Measurements from ENCODE around the gene AXL.
A peak's percentile ranks its signal among the peaks of the same experiment; 100 is the strongest.

The AXL gene

DNA sequence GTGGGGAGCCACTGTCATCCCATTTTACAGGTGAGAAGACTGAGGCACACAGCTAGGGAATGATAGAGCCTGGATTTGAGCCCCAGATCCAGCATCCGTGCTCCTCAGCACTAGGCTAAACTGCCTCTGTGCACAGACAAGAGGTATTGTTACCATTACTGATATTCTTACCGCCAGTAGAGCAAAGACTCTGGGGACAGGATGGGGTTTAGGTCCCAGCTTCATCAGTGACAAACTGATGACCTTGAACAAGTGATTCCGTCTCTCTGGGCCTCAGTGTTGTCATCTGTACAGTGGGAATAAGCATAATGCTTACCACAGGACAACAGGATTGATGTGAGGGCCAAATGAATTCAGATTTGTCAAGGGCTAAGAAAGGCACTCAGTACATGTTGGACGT lies 16.5 kb downstream of the AXL start:
- no peak for DNase-seq

DNA sequence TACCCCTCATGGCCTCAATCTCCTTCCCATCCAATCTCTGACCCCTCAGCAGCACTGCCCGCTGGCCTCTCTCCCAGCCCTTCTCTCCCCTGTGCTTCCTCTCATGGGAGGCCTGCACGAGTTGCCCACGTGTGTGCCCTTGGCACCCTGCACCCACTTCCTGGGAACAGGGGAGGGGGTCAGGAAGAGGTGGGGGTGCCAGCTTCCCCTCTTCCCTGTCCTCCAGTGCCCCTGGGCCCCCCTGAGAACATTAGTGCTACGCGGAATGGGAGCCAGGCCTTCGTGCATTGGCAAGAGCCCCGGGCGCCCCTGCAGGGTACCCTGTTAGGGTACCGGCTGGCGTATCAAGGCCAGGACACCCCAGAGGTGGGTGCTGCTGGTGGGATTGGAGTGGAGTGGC lies 19.2 kb downstream of the AXL start:
- no peak for DNase-seq

DNA sequence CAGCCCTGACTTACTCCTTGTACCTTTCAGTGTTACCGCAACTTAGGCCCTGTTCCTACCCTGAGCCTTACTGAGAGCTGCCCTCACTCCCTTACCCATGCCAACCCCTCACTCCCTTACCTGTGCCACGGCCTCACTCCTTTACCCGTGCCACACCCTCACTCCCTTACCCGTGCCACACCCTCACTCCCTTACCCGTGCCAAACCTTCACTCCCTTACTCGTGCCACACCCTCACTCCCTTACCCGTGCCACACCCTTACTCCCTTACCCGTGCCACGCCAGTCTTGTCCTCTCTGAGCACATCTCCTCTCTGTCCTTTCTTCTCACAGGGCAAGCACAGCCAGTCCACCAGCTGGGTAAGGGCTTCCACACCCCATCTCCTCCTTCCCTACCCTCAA lies 20.3 kb downstream of the AXL start:
- no peak for DNase-seq

DNA sequence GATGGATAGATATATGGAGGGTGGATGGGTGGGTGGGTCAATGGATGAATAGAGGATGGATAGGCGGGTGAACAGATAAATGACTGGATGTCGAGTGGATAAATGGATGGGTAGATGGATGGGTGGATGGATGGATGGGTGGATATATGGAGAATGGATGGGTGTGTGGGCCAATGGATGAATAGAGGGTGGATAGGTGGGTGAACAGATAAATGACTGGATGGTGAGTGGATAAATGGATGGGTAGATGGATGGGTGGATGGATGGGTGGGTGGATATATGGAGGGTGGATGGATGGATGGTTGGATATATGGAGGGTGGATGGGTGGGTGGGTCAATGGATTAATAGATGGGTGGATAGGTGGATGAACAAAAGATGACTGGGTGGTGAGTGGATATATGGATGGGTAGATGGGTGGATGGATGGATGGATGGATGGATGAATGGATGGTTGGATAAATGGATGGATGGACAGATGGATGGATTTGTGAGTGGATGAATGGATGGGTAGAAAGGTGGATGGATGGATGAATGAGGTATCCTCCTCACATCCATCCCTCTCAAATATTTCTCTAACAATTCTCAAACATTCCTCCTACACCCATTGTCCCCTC lies 21.0 kb downstream of the AXL start:
- DNase-seq: no peak

DNA sequence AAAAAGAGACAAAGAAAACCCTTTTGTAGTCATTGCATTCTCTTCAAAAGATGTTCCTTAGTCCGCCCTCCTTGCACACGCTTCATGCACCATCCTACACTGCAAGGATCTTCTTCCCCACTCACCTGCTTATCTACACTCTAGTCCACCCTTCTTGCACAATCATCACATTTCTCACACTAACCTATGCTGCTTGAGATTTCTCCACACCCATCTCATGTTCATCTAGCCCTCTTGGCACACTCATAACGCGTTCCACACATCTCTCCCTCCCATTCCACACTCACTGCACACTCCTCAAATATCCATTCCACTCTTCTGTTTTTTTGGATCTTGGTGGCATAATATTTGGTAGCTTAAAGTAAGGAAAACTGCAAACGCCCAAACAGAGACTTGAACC lies 22.8 kb downstream of the AXL start:
- DNase-seq: no peak

DNA sequence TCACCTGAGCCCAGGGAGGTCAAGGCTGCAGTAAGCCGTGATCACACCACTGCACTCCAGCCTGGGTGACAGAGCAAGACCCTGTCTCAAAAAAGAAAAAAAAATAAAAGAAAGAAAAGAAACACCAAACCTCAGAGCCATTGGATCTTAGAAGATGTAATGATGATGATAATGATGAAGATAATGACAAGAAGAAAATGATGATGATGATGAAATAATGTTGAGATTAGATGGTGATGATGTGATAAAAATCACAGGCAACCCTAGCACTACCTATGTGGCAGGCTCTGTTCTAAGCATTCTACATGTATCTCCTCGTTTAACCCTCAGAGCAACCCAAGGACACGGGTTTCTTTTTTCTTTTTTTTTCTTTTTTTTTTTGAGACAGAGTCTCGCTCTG lies 25.1 kb downstream of the AXL start:
- no peak for DNase-seq

DNA sequence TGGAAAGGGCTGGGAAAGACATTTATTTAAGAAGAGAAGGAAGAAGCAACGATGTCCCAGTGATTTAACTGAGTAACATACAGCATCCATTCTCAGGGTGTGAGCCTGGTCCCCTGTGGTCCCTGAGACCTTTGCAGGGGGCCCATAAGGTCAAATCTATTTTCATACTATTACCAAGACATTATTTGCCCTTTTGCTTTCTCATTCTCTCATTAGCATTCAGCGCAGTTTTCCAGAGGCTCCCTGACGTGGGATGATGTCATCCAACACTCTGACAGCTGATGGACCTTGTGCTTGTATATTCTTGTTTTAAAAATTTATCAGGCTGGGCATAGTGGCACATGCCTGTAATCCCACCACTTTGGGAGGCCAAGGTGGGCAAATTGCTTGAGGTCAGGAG lies 26.8 kb downstream of the AXL start:
- no peak for DNase-seq

DNA sequence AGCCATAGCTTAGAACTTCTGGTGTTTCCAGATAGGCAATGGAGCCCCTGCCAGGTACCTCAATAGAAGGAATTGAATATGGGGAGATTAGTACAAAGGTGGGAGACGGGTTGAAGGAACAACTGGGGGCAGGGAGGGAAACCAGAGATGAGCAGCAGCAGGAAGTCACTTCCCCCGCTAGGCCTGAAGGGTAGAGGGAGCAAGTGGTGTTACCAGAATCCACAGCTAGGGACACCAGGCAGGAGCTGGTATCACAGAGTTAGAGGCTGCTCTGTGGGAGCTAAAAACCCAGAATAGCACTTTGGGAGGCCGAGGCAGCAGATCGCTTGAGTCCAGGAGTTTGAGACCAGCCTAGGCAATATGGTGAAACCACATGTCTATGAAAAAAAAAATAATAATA lies 29.9 kb downstream of the AXL start:
- DNase-seq: peak; percentile 17 to 18

DNA sequence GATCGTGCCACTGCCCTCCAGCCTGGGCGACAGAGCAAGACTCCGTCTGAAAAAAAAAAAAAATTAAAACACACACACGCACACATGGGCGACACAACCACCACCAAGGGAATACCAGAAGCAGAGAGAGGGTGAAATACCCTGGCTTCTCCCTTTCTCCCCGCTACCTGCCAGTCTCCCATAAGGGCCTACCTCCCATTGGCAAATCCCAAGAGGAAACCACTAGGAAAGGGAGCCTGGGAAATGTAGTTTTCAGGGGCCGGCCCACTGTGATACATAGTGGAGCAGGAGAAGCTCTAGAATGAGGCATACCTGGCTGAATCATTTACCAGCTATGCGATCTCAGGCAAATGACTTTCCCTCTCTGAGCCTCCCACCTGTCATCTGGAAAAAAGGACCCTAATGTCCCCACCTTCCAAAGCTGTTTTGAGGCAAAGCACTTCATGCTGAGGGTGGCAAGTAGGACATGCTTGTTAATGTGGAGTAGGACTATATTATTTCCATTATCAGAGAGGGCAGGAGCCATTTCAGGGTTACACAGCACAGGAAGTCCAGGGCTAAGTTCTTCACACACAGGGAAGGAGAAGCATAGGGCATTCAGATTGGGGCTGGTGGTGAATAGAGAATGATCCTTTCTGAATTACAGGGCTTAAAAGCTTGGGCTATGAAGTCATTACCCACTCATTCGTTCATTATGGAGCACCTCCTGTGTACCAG lies 30.8 kb downstream of the AXL start:
- no peak for DNase-seq

DNA sequence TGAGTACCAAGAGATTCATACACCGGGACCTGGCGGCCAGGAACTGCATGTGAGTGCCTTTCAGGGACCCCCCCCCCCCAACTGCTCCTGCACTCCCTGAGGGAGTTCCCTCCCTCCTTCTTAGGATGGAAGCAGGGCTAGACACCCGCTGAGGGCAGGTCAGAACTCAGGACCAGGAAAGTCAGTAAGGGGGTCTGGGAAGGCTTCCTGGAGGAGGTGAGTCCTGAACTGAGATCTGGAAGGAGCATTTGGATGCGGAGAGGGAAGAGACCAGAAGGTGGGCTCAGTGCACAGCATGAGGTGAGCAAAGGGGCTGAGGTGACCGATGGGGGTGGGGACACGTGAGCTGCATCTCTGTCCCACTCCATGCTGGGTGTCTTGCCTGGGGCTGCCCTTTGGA lies 34.6 kb downstream of the AXL start:
- no peak for DNase-seq

DNA sequence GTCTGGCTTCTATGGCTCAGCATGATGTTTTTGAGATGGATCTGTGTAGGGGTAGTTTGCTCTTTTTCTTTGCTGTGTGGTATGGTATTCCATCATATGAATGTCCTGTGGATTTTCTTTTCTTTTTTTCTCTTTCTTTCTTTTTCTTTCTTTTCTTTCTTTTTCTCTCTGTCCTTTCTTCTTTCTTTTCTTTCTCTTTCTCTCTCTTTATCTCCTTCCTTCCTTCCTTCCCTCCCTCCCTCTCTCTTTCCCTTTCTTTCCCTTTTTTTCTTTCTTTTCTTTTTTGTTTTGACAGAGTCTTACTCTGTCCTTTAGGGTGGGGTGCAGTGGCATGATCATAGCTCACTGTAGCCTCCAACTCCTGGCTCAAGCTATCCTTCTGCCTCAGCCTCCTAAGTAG lies 36.1 kb downstream of the AXL start:
- no peak for DNase-seq

DNA sequence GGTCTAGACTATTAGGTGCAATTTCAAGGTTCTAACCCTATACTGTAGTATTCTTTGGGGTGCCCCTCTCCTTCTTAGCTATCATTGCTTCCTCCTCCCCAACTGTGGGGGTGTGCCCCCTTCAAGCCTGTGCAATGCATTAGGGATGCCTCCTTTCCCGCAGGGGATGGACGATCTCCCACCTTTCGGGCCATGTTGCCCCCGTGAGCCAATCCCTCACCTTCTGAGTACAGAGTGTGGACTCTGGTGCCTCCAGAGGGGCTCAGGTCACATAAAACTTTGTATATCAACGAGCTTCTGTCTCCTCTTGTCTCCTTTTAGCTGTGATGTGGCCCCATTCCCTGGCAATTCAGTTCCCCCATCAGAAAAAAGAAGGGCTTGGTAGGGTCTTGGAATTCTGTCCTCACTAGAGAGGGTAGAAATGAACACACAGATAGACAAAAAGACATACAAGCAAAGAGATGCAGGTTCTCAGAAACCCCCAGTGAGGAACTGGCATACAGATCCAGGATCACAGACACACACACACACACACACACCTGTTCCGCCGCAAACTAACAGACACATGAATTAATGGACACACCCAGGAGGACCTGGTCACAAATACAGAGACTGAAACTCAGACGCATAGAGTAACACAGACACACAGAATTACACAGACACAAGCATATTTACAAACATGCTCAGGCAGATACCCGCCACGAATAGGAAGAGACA lies 42.6 kb downstream of the AXL start:
- DNase-seq: no peak

DNA sequence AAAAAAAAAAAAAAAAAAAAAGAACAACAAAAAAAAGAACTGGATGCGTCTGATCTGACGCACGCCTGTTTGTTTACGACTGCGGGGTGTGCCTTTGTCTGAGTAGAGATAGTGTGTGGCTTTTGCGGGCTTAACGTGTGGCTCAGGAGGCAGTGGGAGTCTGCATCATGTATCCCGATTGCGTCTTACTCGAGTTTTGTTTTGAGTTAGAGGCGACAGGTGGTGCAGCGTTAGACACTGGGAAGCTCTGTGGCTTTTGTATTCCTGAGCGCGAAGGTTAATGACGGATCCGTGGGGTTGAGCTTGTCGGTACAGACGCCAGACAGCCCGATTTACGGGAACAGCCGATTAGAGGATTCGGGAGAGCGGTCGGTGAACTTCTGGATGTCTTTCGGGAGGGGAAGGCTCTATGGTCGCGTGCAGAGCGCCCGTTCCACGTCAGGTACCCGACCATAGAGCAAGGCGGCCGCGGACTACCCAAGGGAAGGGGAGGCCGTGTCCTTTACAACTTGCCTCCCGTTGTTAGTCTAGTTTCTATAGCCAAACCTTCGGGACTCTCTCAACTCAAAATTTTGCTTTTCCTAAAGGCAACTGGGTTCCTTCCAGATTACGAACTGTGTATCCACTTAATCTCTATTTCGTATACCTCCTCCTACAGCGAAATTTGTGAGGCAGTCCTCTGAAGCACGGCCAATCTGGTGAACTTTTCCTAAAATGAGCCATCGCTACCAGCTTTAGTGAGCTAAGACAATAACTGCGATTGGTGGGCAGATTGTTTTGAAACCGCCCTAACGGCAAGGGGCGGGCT lies 44.2 kb downstream of the AXL start:
- DNase-seq: peak; percentile 52 to 75

DNA sequence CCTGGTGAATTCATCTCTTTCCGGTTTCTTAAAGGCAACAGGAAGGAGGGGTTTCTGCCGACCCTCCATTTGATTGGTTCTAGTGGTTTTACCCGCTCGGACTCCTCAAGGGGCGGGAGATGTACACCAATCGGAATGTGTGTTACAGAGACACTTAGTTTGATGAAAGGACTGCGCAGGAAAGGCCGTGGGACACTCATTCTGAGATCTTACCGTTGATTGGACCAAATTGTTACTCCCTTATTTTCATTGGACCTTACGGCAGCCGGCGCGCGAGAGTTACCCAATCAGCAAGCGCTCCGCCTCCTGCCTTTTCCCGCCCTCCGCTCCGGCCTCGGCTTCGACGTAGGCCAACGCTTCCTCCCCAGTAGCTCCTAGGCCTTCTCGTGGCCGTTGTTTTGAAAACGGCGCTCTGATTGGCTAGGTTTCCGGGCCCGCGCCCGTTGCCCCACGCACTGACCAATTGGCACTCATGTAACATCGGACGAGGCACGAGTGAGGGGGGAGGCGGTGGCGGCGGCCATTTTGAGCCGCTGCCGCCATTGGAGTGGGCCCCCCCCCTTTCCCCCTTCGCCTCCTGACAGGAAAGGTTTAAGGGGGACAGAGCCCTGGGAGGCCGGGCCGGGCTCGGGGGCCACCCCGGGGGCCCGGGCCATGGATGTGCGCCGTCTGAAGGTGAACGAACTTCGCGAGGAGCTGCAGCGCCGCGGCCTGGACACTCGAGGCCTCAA lies 45.0 kb downstream of the AXL start, which contains the start of gene HNRNPUL1:
Gene HNRNPUL1, plus strand, starts transcription at position 523 of the 731 bp plus-strand sequence. Its CDS starts 132 bp downstream, at position 655.
- peak; percentile 100 for DNase-seq

DNA sequence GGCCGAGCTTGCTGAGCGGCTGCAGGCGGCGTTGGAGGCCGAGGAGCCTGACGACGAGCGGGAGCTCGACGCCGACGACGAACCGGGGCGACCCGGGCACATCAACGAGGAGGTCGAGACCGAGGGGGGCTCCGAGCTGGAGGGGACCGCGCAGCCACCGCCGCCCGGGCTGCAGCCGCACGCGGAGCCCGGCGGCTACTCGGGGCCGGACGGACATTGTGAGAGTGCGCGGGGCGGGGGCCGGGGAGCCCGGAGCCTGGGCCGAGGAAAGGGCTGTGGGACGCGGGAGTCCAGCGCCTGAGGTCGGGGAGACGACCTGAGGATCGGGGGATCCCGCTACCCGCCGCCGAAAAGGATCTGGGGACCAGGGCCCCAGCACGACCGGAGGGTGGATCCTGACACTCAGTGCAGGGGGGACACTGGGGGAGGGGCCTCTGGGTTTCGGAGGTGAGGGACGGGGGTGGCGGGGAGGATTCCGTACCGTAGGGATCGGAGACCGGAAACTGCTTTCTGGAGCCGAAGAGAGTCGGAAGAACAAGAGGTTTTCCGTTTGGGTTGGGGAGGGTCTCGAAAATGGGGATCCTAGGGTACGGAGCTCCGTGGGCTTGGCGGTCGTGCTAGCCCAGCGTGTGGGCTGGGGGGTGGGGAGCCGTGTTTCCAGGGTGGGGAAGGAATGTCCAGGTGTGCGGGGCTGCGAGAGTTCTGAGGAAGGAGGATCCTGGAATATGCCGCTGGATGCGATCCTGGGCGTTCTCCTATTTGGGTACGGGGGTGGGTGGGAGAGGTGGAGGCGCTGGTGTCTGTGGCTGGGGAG lies 45.8 kb downstream of the AXL start:
- DNase-seq: peak; percentile 5 to 40

DNA sequence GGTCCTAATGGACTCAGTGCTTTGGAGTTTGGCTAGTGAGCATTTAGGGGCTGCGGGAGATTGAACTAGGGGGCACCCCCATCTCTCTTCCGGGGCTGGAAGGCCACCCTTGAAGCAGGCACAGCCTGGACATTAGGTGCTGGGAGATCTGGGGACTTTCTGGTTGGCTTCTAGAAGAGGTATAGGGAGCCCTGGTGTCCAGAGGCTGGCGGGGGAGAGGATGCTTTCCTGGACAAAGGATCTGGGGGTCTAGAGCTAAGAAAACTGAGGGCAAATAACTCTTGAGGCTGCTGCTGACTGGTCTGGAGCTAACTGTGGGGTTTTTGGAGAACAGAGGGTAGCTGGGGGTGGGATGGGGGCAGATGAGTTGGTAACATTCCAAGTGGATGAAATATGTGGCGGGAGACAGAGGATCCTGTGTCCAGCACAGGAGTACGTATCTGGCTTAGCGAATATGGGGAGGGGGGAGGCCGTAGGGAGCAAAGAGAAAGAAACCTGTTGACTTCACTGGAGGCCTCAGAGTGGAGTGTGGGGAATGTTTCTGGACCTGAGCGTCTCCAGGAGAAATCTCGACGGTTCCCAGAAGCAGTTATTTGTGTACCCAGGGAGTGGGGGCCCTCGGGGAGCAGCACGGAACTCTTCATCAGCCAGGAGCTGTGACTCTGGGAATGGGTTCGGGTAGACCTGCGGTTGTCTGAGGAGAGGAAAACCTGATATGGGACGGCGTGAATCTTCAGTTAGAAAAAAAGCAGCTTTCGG lies 46.6 kb downstream of the AXL start:
- DNase-seq: no peak

DNA sequence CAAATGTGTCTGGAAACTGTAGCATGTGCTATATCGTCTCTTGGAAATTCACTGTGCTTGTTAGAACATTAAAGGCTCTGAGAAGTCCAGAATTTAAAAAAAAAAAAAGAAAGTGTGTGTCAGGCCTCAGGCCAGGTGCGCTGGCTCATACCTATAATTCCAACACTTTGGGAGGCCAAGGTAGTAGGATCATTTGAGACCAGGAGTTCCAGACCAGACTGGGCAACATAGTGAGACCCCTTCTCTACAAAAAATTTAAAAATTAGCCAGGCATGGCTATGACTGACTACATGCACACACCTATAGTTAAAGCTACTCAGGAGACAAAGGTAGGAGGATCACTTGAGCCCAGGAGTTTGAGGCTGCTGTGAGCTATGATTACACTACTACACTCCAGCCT lies 50.0 kb downstream of the AXL start:
- DNase-seq: no peak

DNA sequence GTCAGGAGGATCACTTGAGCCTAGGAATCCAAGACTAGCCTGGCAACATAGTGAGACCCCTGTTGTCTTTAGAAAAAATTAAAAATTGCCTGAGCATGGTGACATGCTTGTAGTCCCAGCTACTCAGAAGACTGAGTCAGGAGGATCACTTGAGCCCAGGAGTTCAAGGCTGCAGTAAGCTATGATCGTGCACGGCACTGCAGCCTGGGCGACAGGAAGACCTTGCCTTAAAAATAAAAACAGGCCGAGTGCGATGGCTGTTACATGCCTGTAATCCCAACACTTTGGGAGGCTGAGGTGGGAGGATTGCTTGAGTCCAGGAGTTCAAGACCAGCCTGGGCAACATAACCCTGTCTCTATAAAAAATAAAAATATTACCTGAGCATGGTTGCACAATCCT lies 50.5 kb downstream of the AXL start:
- no peak for DNase-seq

DNA sequence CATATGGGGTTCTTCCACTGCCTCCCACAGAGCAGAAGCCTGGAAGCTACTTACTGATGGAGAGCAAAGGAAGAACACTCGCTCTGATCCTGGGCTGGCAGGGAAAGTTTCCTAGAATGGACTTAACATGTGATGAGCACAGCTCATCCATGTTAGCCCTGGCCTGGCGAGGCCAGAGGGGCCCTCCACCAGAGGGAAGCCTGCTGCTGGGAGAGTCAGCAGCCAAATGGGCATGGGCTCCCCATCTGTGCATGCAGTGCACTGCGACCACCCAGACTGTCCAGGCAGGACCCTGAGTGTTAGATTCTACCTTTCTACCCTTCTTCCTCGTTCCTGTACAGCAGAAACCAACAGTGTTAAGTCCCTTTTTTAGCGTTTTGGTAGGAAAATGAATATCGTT lies 54.1 kb downstream of the AXL start:
- no peak for DNase-seq

DNA sequence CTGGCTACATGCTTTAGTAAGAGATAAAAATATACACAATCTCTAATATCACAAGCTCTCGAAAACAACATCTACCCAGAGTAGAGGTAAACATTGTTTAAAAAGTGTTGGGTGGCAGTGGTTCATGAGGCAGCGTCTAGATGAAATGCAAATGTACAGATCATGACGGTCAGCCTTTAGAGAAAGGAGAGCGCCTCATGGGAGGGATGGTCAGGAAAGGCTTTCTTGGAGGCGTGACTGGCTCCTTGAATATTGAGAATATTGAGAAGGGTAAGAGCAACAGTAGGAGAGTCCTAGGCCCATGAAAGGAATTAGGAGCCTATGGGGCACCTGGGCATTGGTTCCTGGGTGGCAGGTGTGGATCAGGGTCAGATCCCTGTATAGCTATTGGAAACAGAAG lies 55.8 kb downstream of the AXL start:
- DNase-seq: no peak

DNA sequence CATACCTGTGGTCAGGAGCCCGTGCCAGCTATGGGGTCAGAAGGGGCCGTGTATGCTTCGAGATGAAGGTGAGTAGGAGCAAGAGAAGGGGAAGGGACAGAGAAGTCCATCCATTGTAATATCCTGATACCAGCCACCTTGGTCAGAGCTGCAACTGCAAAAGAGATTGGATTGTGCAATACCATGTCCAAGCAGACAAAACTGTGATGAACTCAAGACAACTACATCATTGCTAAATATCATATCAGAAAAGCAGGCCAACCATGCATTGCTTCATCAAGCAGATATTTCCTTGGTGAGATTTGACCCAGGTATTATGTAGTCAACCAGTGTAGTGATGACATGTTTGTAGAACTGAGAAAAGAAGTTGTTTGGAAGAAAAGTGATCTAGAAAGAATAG lies 57.2 kb downstream of the AXL start:
- DNase-seq: no peak

Measured in inflammatory macrophage (primary cell).